ENCODE data around the gene SUSD4. TPM values are rescaled to one million over a fixed set of nuclear protein-coding genes. Genes with fewer than 3 reads are reported as not detected.

The SUSD4 gene
- total and polyA plus RNA-seq, 2 of the 4 experiments (the other 2 are of a cell fraction): 1.8 to 2.7 TPM

- Histone ChIP-seq H3K79me1 (ENCODE audit: low read depth in 1 of 2, low read length in 2 of 2) (no peaks in the 10 kb centered on the region), H3K9me3 (ENCODE audit: control insufficient read depth, insufficient read depth, low read length) (no peaks in the 10 kb centered on the region), H3K9me1 (ENCODE audit: insufficient read depth, low read length) (no peaks in the 10 kb centered on the region), H4K20me1 (ENCODE audit: insufficient read depth, low read length) (no peaks in the 10 kb centered on the region), H3K27ac (ENCODE audit: insufficient read depth, low read length) (no peak overlapping the region), H2AFZ (replicated peaks; ENCODE audit: low read length, poor library complexity) (no peak overlapping the region), H3K4me2 (ENCODE audit: low read depth, low read length) (no peak overlapping the region), H2BK5ac (ENCODE audit: low read depth, low read length, poor library complexity, severe bottlenecking) (no peak overlapping the region), H3K56ac (ENCODE audit: extremely low read depth, insufficient read depth, low read length) (no peak overlapping the region), H2AK9ac (replicated peaks; ENCODE audit: low read depth, low read length, poor library complexity) (no peak overlapping the region), H4K5ac (ENCODE audit: low read depth, low read length) (no peak overlapping the region), H3K27me3 (ENCODE audit: control insufficient read depth, insufficient read depth, low read length) (peaks cover 35% of the 10 kb centered on the region), H3K9ac (ENCODE audit: low read depth, low read length) (no peak overlapping the region), H2BK15ac (ENCODE audit: low read depth, low read length) (no peak overlapping the region), H3K36me3 (ENCODE audit: control insufficient read depth, insufficient read depth, low read length) (no peaks in the 10 kb centered on the region), H3K4me1 (ENCODE audit: control insufficient read depth, insufficient read depth, low read length) (no peaks in the 10 kb centered on the region), H3K4me3 (ENCODE audit: insufficient read depth, low read depth, low read length) (no peak overlapping the region), H3K18ac (ENCODE audit: low read depth, low read length) (no peak overlapping the region), H4K91ac (ENCODE audit: insufficient read depth, low read depth, low read length) (no peak overlapping the region), H2BK20ac (ENCODE audit: low read depth, low read length) (no peak overlapping the region), H2BK120ac (ENCODE audit: low read depth, low read length) (no peak overlapping the region), H3K4ac (ENCODE audit: low read depth, low read length) (no peak overlapping the region), H3K14ac (replicated peaks; ENCODE audit: low read depth, low read length) (no peak overlapping the region), H3K23ac (ENCODE audit: low read depth, low read length) (no peak overlapping the region), H2AK5ac (ENCODE audit: low read depth, low read length) (no peak overlapping the region), H4K8ac (ENCODE audit: low read depth in 2 of 2, low read length in 2 of 2) (no peak overlapping the region)
- in situ Hi-C loops (cut with MboI; ENCODE audit: low sequenced_read_pairs): no loop called here
- TF ChIP-seq POLR2A (IDR thresholded peaks at IDR 0.05; ENCODE audit: low read depth, low read length): no peak
- WGBS, 2 experiments (ENCODE audit: extremely low coverage in 2 of 2, insufficient read length in 1 of 2): 60% methylated on average over 3 of the region's 10 CpGs; no CpG with 5 or more reads in 1 of the 2 experiments
- DNase-seq: no peak
- POLR2A ChIA-PET (ENCODE audit: unreplicated experiment): no interaction called here
- CTCF ChIA-PET: no interaction called here
- dilution Hi-C loops (cut with HindIII; ENCODE audit: low sequenced_read_pairs, unreplicated experiment): no loop called here
- BruUV-seq (replicated peaks): no TSS peak
- intact Hi-C loops (cut with micrococcal nuclease): no loop called here
- no peak for ATAC-seq (ENCODE audit: low read depth)
Observed at GRCh38 chr1:223264983-223265908, 98.7 kb downstream of the SUSD4 start.
